Nucleus accumbens (tissue), 56 donors: Measurements from ENCODE around the gene PRG2.
A peak's percentile ranks its signal among the peaks of the same experiment; 100 is the strongest.

Experiments used
- DNase-seq, 56 donors: peaks; one replicate each; lab custom pipeline; 2025; lab: John Stamatoyannopoulos, UW

PRG2 gene

GRCh38 chr11:57399972-57400578 lies 9.6 kb upstream of the PRG2 start:
- DNase-seq: no peak

DNA sequence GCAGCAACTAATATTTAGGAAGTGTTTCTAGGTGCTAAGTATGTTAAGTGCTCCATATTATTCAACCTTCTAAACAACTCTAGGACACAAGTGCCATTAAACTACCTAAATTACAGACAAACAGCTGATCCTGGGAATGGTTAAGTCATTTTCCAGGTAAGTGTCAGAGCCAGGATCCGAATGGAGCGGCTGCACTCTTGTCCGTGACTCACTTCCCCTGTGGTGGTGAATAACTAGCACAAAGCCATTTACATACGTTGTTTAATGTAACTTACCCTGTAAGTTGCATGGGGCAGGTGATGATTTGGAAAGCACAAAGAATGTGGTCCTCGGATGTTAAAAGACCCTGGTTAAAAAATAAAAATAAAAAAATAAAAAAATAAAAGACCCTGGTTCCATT lies 8.8 kb upstream of the PRG2 start:
- no peak for DNase-seq

- DNase-seq: no peak
Measured at GRCh38 chr11:57397394-57397990, 7.0 kb upstream of the PRG2 start.

DNA sequence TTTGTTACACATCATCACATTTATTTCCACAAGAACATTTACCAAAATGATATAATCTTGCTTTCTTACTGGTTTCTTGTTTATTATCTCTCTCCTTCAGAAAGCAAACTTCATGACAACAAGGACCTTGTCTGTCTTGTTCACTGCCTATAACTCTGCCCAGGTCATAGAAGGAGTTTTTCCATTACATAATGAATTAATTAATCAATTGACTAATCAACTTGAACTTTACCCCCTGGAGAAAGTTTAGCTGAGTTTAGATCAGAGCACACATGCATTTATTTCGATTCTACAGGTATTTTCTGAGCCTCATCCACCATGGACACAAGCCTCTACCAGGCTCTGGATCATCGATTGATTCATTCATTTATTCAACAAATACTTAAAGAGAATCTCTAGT lies 6.3 kb upstream of the PRG2 start:
- DNase-seq: no peak

DNA sequence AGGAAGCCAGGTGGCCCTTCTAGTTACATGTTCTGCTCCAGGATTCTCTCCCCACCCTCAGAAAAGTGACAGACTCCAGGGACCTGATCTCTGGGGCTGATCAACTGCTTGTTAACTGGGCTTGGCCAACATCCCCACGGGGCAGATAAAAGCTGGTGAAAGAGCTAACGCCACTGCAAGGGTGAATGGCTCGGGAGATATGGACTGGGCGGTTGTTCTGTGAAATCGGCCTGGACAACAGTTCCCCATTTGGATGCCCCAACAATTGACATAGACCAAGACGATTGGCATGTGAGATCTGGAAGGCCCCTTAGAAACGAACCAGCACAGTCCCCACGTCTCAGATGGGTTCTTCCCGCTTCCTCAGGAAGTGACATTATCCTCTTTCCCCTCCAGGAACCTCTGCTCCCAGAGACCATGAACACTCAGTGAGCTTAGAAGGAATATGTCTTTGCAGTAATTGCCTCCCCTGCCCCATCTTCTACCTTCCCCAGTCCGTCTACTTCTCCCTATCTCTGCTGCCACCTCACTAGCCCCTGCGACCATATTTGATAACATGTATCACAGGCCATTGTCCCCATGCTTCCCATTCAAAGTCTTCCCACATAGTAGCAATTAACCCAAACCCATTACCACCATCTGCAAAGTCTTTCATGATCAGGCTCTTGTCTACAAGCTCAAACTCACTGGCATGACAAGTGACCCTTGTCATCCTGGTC lies 5.6 kb upstream of the PRG2 start:
- DNase-seq: no peak

DNA sequence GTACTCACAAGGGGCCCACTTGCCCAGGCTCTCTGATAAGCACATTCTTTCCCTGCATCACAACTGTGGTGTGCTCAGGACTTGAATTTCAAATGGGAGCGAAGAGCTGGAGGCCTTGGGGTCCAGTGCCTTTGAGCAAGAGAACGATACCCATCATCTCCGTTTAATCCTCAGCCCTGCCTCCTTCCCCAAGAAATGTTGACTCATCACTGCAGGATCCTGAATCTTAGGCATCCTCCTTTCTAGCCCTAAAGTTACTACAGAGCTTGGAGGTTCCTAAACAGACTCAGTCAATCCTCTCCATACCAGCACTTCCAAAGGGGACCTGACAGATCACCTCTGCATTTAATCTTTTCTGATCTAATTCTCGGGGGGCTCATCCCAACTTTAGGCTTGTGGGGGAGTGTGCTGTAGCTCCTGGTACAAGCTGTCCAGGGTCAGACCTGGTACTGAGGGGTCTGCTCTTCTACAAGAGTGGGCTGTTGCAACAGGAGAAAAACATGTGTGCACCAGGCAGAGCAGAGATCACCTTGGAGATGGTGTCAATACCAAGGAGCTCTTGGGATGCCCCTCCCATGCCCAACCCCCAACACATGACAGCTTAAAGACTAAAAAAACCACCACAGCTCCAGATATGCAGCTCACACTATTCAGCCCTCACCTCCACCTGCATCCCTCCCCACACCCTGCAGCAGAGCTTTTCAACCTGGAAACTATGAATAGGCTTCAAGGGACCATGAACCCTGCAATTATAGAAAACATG lies 3.9 kb upstream of the PRG2 start:
- DNase-seq: no peak

DNA sequence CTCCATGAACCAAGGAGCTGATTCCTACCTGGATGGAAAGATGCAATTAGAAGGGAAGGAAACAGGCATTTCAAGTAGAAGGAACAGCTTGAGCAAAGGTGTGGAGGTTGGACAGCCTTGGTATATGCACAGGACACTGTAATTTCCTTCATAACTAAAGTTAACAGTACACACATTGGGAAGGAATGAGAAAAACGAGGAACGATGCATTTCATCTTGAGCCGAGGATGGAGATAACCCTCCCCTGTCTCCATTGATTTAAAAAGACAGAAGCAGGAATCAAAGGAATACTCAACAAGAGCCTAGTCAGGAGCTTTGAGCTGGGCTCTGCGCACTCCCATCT lies 2.3 kb upstream of the PRG2 start:
- DNase-seq: no peak

DNA sequence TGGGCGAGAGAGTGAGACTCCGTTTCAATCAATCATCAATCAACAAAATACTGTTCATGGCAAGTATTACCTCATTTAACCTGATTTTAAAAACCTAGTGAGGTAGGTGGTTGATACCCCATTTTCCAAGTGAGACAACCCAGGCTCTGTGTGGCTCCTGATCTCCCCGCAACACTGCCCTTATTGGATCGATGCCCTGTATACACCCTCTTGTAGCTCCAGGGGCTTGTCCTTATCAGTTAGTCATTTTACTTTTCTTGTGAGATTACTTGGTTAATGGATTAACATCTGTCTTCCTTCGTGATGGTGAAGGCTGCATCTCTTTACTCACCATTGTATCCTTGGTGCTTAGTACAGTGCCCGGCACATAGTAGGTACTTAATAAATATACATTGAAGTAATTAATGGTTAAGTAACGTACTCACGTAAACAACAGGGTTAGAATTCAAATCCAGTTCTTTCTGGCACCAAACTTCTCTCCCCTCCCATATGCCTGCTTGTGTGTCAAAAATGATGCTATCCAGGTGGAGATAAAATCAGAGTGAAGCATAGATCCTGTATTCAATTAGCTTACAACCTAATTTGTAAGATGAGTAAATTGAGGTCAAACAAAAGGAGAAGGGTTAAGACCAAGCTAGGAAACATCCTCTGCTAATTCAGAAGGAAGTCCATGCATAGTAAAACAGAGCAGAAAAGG lies 1.8 kb upstream of the PRG2 start:
- no peak for DNase-seq

GRCh38 chr11:57391539-57391938 lies 1.1 kb upstream of the PRG2 start:
- DNase-seq: no peak

DNA sequence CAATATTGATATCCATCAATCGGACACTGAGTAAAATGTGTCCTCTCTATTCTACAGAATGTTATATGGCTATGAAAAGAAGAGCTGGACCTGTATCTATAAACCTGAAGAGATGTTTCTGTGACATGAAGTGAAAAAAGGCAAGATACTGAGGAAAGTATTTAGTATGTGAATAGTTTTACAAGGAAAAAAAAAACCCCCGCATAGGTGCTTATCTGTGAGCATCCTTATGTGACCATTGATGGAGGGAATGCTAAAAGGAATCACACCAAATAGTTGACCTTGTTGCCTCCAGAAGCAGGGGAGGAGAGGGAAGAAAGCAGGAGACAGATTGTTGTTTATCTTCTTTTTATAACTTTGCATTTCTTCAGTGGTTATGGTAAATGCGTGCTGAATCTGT lies 661 bp upstream of the PRG2 start:
- no peak for DNase-seq

DNA sequence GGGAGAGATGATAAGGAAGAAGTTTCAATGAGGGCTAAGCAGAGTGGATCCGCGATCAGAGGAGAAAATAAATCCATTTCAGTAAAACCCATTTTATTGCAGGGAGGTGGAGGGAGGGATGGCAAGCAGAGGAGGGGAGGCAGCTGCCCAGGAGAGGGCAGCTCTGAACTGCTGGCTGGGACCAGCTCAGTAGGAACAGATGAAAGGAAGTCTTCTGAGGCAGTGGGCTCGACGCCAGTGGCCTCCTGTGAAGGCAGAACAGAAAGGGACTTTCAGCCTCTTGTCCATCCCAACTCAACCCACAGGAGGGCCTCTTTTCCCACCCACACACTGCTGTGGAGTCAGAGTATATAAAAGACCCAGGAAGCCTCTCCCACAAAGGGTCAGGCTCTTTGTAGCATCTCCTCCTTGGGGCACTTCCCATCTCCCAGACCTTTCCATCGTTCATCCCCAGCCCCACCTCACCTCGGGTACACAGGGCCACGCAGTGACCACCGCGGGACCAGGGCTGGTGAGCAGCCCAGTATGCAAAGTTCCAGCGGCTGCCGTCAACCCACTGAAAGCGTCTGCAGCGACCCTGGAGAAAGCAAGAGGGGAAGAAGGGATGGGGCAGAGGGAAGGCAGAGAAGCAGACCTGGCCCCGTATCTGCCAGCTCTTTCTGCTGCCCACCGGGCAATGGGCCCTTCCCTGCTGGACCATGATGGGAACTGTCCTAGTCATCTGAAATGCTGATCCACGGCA lies 3.0 kb downstream of the PRG2 start:
- DNase-seq: peak in 18 of 56 donors; percentile 2 to 50 (median 7)

GRCh38 chr11:57386178-57386940 lies 4.1 kb downstream of the PRG2 start:
- no peak for DNase-seq

- DNase-seq: no peak
Measured at GRCh38 chr11:57380975-57381374, 9.5 kb downstream of the PRG2 start, which contains the start of gene PRG3. TSS of gene PRG3 (minus strand) at chr11:57381150. CDS start at chr11:57380708, 442 bp downstream.

GRCh38 chr11:57379732-57380131 lies 10.7 kb downstream of the PRG2 start:
- DNase-seq: no peak

GRCh38 chr11:57378186-57378585 lies 12.3 kb downstream of the PRG2 start:
- no peak for DNase-seq

- no peak for DNase-seq
Measured at GRCh38 chr11:57377107-57377506, 13.3 kb downstream of the PRG2 start.

DNA sequence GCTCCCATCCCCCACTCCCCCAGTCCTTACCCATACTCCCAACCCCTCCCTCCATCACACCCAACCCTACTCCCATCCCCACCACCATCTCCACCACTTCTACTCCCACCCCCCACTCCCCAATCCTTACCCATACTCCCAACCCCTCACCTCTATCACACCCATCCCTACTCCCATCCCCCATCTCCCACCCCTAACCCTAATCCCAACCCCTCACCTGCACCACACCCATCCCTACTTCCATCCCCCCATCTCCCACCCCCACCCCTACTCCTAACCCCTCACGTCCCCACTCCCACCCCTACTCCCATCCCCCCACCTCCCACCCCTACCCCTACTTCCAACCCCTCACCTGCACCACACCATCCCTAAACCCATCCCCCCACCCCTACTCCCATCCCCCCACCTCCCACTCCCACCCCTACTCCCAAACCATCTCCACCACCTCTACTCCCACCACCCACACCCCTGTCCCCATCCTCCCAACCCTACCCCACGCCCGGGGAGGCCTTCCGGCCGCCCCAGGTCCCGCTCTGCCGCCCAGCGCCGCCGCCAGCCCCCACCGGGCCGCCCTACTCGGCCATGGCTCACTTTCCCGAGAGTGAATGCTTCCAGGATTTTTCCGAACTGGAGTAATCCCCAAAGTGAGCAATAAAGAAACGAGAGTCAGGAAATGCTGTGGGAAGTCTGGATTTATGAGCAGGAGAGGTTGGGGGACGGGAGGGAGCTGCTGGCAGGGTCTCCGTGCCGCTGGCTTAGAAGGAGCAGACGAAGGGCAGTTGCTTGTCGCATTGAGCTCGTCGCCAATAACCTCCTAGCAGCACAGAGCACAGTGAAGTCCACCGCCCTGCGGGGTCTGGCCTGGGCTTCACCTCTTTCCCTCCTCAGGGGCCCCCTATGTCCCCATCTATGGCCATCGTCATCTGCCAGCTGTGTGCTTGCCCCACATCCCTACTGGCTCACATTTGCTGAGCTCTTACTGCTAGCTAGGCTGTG lies 14.1 kb downstream of the PRG2 start:
- no peak for DNase-seq

GRCh38 chr11:57375490-57375889 lies 15.0 kb downstream of the PRG2 start:
- no peak for DNase-seq
